SIG-M5 (cell line): ENCODE measurements around the gene WDR31.
"Not testable (repeated sequence)": the region's sequence is repeated elsewhere in the genome, so short reads cannot be mapped to it uniquely, and the experiment has no call there.

ENCODE experiments used
- DNase-seq: peaks from one replicate; lab custom pipeline; 2025; lab: John Stamatoyannopoulos, UW

WDR31 gene

DNA sequence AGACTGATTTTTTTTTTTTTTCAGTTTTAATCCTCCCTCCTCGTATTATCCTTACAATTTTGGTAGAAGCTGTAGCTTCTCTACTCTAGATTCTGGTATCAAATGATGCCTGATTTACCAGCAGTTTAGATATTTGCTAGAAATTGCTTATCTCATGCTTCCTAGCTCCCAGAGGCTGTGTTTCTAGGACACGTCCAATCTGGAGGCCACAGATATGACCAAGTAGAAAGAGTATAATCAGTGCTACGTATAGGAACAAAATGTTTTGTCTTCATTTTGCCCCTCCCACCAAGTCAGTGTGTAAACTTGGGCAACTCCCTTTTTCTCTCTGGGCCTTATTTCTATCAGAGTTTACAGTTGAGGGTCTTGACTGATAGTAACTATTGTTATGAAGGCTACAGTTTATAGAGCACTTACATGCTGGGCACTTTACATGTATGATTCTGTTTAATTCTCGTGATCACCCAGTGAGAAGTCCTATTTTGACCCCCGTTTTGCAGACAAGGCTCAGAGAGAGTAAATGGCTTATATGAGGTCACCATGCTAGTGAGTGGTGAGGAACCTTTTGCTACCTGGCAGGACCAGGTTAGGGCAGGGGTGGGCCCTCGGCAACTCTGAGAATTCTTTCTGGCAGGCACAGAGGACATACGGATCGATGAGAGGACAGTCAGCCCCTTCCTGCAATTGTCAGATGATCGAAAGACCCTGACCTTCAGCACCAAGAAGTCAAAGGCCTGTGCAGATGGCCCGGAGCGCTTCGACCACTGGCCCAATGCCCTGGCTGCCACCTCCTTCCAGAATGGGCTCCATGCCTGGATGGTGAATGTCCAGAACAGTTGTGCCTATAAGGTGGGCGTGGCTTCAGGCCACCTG, 29.1 kb upstream of the WDR31 start:
- DNase-seq: no peak

DNA sequence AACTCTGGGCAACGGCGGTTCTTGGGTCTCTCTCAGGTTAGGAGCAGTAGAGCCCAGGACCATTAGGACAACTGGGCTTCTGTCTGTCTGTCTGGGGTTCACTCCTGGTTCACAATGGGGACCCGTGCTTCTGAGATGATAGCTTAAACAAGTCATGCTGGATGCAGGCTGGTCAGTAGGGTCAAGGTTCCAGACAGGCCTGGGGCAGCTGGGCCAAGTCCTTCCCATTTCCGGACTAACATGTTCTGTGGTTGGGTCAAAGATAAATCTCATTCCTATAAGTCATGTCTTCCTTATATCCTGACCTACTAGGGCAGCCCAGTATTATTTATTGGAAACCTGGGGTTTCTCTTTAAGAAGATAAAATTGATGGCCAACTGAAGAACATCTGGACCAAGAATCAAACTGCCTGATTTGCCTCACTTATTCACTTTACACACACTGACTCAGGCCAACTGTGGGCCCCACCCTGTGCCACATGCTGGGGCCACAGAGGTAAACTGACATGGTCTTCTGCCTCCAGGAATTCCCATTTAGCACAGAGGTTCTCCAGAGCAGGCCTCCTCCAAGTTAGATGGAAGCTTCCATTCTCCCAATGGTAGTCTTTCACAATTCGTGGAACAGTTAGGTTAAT, 28.4 kb upstream of the WDR31 start:
- DNase-seq: no peak

GRCh38 chr9:113365652-113366051, 25.6 kb upstream of the WDR31 start:
- not testable (repeated sequence) for DNase-seq

GRCh38 chr9:113364951-113365350, 24.9 kb upstream of the WDR31 start:
- no peak for DNase-seq

- no peak for DNase-seq
Measured at GRCh38 chr9:113363336-113363735, 23.3 kb upstream of the WDR31 start.

DNA sequence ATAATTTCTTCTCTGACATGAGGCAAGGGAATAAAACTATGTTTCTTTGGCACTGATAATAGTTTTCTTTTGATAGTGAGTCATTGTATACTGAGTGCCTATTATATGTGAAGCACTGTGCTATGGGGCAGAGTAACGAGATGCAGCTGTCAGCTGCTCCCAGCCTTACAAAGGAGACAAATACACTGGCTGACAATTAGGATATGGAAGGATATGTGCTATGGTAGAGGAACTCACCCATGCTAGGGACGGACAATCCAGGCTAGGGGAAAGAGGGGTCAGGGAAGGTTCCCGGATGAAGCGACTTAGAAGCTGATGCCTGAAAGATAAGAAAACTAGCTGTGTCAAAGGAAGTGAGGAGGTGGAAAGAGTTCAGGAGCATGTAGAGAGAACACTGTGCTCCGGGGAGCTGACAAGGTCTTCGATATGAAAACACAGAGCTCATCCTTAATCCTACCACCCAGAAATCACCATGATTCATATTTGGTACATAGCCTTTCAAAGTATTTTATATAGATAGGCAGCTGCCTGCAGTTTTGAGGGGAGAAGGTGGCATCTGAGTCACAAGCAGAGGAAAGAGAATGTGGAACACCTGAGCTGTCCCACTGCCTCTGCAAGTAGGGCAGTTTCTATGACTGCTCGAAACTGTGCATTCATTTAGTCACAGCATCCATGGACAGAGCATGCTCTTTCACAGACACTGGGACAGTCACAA, 21.4 kb upstream of the WDR31 start:
- DNase-seq: no peak

DNA sequence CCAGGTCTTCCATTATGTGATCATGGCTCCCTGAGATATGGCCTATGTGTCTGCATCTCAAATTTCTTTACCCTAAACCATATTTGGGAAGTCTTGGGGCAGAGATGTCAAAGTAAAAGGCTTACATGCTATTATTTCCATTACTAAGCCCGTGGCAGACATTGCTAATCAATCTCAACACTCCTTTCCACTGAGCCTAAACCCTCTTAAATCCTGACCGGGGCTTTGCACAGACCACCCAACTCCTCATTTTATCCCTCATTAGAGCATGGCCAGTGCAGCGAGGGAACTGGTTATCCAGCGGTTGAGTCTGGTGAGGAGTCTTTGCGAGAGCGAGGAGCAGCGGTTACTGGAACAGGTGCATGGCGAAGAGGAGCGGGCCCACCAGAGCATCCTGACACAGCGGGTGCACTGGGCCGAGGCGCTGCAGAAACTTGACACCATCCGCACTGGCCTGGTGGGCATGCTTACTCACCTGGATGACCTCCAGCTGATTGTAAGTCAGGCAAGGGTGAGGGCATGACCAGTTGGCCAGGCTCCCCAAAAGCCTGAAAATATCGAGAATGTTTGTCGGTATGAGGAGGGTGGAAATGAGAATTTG, 20.3 kb upstream of the WDR31 start:
- no peak for DNase-seq

- no peak for DNase-seq
Measured at GRCh38 chr9:113359385-113359784, 19.3 kb upstream of the WDR31 start.

DNA sequence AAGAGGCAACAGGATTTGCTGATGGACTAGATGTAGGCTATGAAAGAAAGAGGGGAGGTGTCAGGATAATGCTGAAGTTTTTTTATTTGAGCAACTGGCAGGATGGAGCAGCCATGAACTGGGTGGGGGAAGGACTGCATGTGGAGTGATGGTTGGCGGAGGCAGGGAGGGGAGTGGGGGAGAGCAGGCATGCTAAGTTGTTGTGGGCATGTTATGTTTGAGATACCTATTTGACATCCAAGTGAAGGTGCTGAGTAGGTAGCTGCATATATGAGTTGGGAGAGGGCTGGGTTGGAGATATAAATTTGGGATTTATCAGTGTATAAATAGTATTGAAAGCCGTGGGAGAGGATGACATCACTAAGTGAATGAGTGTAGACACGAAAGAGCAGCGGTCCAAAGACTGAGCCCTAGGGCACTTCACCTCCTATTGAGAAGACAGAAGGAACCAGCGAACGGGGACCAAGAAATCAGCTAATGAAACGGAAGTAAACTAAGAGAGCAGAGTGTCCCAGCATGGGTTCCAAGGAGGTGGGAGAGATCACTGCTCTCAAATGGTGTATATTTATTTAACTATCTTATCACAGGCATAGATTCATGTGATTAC, 16.7 kb upstream of the WDR31 start:
- DNase-seq: no peak

- DNase-seq: no peak
Measured at GRCh38 chr9:113355040-113355596, 15.0 kb upstream of the WDR31 start.

DNA sequence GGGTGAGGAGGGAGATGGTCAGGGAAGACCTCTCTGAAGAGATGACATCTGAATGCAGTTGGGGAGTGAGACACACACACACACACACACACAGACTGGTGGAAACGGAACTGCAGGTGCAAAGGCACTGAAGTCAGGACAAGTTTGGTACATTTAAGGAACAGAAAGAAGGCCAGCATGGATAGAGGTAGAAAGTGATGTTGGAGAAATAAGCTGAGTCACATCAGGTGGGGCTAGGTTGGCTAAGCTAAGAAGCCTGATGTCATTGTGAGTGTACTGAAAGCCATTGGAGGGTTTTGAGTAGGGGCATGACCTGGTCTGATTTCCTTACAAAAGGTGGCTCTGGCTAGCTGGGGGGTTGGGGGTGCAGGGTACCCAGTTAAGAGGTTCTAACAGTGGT, 12.3 kb upstream of the WDR31 start:
- DNase-seq: no peak

DNA sequence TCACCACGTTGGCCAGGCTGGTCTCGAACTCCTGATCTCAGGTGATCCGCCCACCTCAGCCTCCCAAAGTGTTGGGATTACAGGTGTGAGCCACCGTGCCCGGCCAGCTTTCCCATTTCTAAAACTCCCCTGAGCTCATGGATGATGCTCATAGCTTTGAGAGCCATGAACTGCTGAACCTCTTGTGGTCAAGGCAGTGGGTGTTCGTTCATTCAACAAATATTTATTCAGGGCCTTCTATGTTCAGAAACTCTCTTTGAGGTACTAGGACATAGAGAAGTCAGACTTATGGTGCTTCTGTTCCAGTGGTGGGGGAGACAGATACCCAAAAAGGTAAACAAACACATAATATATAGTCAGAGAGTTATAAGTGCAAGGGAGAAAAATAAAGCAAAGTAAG, 11.9 kb upstream of the WDR31 start:
- no peak for DNase-seq

GRCh38 chr9:113350937-113351336, 10.9 kb upstream of the WDR31 start:
- no peak for DNase-seq

- no peak for DNase-seq
Measured at GRCh38 chr9:113350107-113350661, 10.1 kb upstream of the WDR31 start.

- DNase-seq: no peak
Measured at GRCh38 chr9:113349445-113350094, 9.5 kb upstream of the WDR31 start, which contains the start of gene BSPRY. Gene BSPRY, plus strand, starts transcription at chr9:113349541. Its CDS starts 39 bp downstream, at chr9:113349580.

GRCh38 chr9:113349066-113349444, 9.0 kb upstream of the WDR31 start:
- no peak for DNase-seq

GRCh38 chr9:113348437-113348836, 8.4 kb upstream of the WDR31 start:
- no peak for DNase-seq

GRCh38 chr9:113345671-113346070, 5.6 kb upstream of the WDR31 start:
- no peak for DNase-seq

DNA sequence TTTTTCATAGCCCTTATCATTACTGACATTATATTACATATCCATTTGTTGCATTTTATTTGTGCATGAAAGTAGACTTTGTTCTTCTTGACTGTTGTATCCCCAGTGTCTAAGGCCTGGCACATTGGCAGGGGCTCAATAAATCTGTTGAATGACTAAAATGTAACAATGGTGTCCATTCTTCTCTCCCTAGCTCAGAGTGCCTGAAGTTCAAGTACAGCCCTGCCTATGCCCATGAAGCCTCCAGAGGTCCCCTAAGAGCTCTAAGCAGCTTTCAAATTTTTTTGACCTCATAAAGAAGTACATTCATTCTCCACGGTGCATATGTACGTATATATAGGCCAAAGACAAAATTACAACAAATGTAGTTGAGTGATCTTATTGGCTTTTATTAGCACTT, 5.1 kb upstream of the WDR31 start:
- DNase-seq: no peak

GRCh38 chr9:113343732-113344231, 3.7 kb upstream of the WDR31 start:
- DNase-seq: no peak
